ENCODE data around the gene ASPG. TPM values are rescaled to one million over a fixed set of nuclear protein-coding genes. Genes with fewer than 3 reads are reported as not detected.

The ASPG gene
- total RNA-seq, 1 donor from 2014 or later: not detected

DNA sequence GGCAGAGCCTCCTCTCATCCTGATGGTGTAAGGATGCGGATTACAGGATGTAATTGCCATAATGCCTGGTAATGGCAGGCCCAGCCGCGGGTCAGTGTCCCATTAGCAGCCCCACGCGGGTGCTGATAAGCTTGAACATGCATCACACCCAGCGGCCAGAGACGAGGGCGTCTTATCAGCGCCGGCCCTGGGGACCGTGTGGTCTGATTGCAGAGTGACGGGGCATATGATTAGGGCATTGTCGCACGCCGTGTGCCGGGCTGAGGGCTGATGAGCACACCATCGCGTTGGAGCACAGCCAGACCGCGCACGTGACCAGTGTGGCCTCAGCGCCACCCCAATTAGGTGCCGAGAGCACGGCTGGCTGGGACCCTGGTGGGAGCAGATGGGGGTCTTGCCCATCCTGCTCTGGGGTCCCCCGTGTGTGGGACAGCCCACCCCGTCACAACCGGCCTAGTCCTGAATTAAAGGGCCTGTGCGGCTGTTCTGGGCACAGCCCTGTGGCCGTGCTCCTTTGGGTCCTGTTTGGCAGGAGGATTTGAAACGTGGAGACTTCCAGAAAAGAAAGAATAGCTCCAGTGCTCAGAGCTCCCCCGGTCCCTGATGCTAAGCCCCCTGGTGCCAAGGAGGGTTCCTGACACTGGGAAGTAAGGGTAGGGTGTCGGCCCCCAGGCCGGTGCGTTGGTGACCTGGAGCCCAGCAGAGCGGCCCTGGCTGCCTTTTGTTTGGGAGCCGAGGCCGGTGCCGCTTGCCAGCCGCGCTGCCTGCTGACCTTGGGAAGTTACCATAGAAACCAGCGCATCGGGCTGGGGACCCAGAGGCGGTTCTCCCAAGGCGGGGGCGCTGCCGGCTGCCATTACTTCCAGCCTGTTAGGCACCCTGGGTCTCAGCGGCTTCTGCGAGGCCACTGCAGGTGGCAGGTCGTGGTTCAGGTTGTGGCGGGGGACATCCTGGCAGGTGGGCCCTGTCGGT lies 73.6 kb downstream of the ASPG start:
- intact Hi-C loops (cut with micrococcal nuclease): no loop called here
- H3K27ac Mint-ChIP-seq: no peak overlapping the region

DNA sequence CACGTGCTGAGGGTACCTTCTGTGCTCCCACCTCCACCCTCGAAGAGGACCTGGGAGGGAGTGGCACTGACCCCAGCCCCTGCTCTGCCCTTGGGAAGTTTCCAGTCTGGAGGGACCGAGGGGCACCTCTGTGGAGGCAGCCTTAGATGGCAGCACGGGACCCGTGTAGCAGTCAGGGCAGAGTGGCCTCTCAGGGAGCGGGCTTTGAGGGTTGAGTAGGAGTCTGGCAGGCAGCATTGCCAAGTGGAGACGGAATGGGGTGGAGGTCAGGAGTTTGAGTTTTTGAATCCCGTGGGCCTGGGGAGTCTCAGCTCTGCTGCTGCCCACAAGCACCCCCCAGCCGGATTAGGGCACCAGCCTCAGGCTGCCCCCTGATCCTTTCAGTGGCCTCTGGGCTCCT lies 74.5 kb downstream of the ASPG start:
- no peaks in the 10 kb centered on the region for H3K27me3 Mint-ChIP-seq
- no peak overlapping the region for H3K4me3 Mint-ChIP-seq
- intact Hi-C loops (cut with micrococcal nuclease): no loop called here
- H3K9me3 Mint-ChIP-seq: no peaks in the 10 kb centered on the region
- H3K36me3 Mint-ChIP-seq (ENCODE audit: low read depth): no peaks in the 10 kb centered on the region
- no peak overlapping the region for H3K27ac Mint-ChIP-seq
- H3K4me1 Mint-ChIP-seq: no peaks in the 10 kb centered on the region
- no peak for DNase-seq

More for the DNA sequence above, 73.6 kb downstream of the ASPG start:
- no peaks in the 10 kb centered on the region for H3K4me1 Mint-ChIP-seq
- no peaks in the 10 kb centered on the region for H3K27me3 Mint-ChIP-seq
- H3K4me3 Mint-ChIP-seq: no peak overlapping the region
- no peak for DNase-seq
- H3K9me3 Mint-ChIP-seq: no peaks in the 10 kb centered on the region
- H3K36me3 Mint-ChIP-seq (ENCODE audit: low read depth): no peaks in the 10 kb centered on the region

DNA sequence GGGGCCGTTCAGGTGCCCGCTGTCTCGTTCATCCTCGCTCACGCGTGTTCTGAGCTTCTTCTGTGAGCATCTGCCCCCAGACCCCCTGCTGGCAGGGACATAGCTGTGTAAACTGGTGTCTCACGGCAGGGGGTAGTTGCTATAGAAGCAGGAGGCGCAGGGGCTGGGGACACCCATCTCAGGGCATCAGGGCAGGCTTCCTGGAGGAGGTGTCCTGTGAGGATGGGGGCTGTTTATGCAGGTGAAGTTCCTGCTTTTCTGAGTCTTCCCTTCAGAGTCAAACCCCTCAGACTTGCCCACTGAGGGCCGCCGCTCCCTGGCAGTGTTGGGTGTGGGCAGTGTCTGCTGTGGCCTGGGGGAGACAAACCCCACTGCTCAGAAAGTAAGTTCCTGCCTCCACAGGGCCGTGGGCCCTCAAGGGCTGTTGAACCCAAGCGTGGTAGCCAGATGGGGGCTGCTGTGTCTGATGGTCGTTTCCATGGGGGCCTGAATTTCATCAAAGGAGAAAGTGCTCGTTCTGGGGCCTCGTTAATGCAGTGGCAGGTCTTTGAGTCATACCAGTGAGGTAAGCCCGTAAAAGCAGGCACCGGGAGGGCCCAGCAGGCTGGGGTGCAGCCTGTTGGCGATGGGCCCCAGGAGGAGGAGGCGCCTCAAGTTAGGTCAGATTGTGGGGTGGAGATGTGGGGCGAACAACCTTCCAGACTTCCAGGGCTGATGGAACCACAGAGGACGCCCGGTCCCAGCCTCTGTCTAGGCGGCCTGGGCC lies 76.3 kb downstream of the ASPG start:
- Mint-ChIP-seq H3K27me3 (no peaks in the 10 kb centered on the region), H3K9me3 (no peaks in the 10 kb centered on the region), H3K4me1 (no peaks in the 10 kb centered on the region), H3K4me3 (no peak overlapping the region), H3K36me3 (ENCODE audit: low read depth) (no peaks in the 10 kb centered on the region), H3K27ac (no peak overlapping the region)
- DNase-seq: no peak
- intact Hi-C loops (cut with micrococcal nuclease): no loop called here

DNA sequence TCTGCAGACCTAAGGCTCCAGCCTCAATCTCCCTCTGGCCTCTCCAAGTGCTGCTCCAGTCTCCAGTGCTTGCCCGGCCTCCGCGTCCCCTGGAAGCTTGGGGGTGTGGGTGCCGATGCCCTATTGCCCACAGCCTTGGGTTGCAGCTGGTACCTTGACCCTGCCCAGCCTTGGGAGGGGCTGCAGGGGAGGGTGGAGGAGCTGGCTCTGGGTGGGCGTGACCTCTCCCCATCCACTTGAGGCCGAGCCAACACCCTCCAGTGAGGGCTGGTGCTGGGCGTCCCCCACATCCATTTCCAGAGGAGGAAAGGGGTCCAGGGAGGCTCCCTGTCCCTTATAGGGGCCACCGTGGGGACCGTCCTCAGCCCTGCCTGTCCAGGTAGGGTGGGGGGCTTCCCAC lies 77.0 kb downstream of the ASPG start:
- H3K36me3 Mint-ChIP-seq (ENCODE audit: low read depth): no peaks in the 10 kb centered on the region
- H3K4me3 Mint-ChIP-seq: no peak overlapping the region
- no peaks in the 10 kb centered on the region for H3K27me3 Mint-ChIP-seq
- no peaks in the 10 kb centered on the region for H3K4me1 Mint-ChIP-seq
- no peak for DNase-seq
- no peaks in the 10 kb centered on the region for H3K9me3 Mint-ChIP-seq
- no peak overlapping the region for H3K27ac Mint-ChIP-seq
- intact Hi-C loops (cut with micrococcal nuclease): no loop called here

DNA sequence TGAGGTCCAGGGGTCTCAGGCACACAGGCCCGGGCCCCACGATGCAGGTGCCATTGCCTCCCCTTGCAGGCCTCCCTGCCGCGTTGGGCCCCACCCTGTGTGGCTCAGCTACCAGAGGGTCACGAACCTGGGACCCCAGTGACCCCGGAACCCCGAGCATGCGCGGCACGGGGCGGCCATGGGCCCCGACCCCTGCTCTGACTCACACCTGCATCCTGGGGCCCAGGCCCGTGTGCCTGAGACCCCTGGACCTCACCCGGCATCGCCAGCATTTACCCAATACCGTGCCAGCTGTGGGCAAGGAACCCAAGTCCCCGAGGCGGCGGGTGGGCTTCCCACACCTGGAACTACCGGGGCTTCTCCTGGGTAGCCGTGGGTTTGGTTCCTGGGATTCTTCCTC lies 78.0 kb downstream of the ASPG start:
- Mint-ChIP-seq H3K4me3 (no peak overlapping the region), H3K27me3 (no peaks in the 10 kb centered on the region), H3K9me3 (no peaks in the 10 kb centered on the region), H3K4me1 (no peaks in the 10 kb centered on the region), H3K27ac (no peak overlapping the region), H3K36me3 (ENCODE audit: low read depth) (no peaks in the 10 kb centered on the region)
- no peak for DNase-seq
- intact Hi-C loops (cut with micrococcal nuclease): no loop called here

DNA sequence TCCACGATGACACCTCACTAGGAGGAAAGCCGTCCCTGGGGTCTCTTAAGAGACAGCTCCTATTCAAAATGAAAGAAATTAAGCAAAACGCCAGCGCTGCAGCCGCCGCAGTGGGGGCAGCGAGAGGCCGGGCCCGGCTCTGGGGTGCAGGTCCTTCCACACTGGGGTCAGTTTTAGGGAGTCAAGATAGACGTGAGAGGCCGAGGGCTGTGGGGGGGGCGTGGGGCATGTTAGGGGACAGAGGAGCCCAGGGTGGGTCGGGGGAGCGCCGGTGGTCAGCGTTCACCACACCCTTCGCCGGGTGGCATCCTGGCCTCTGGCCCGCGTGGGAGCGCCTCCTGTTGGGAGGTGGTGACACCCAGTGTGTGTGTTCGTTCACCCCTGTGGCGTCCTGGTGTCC lies 78.5 kb downstream of the ASPG start:
- Mint-ChIP-seq H3K4me3 (no peak overlapping the region), H3K27ac (no peak overlapping the region), H3K36me3 (ENCODE audit: low read depth) (no peaks in the 10 kb centered on the region), H3K9me3 (no peaks in the 10 kb centered on the region), H3K4me1 (no peaks in the 10 kb centered on the region), H3K27me3 (no peaks in the 10 kb centered on the region)
- no peak for DNase-seq
- intact Hi-C loops (cut with micrococcal nuclease): no loop called here

DNA sequence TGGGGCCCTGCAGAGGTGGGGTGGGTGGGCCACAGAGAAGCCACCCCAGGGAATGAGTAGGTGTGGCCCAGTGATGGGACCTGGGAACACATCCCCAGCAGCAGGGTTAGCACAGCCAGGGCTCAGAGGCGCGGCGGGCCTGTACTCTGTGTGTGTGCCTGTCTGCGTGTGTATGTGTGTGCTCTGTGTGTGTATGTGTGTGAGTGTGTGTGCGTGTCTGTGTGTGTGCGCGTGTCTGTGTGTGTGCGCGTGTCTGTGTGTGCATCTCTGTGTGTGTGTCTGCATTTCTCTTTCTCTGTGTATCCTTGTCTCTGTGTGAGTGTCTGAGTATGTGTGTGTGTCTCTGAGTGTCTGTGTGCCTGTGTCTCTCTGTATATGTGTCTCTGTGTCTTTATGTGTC lies 79.0 kb downstream of the ASPG start:
- Mint-ChIP-seq H3K27ac (no peak overlapping the region), H3K4me1 (no peaks in the 10 kb centered on the region), H3K27me3 (no peaks in the 10 kb centered on the region), H3K36me3 (ENCODE audit: low read depth) (no peaks in the 10 kb centered on the region), H3K4me3 (no peak overlapping the region), H3K9me3 (no peaks in the 10 kb centered on the region)
- DNase-seq: no peak
- intact Hi-C loops (cut with micrococcal nuclease): no loop called here

Other genes with a start within 250 kb of the ASPG start
- 8.6 and 8.8 TPM in 2 replicates for gene PPP1R13B, start 238.1 kb upstream of the ASPG start, total RNA-seq
- gene TDRD9, start 157.2 kb upstream of the ASPG start, total RNA-seq: 0.12 and 0.19 TPM in 2 replicates
- not detected in 2 replicates for gene RD3L, start 143.2 kb upstream of the ASPG start, total RNA-seq
- 0.24 and 0.26 TPM in 2 replicates for gene KIF26A, start 52.9 kb downstream of the ASPG start, total RNA-seq